Femur (tissue), 1 donor: Measurements from ENCODE around the gene GSG1.
A peak's percentile ranks its signal among the peaks of the same experiment; 100 is the strongest.

Experiments
- DNase-seq: peaks from one replicate; pipeline ENCODE4 v3.0.0-alpha.2; 2017

The GSG1 gene

DNA sequence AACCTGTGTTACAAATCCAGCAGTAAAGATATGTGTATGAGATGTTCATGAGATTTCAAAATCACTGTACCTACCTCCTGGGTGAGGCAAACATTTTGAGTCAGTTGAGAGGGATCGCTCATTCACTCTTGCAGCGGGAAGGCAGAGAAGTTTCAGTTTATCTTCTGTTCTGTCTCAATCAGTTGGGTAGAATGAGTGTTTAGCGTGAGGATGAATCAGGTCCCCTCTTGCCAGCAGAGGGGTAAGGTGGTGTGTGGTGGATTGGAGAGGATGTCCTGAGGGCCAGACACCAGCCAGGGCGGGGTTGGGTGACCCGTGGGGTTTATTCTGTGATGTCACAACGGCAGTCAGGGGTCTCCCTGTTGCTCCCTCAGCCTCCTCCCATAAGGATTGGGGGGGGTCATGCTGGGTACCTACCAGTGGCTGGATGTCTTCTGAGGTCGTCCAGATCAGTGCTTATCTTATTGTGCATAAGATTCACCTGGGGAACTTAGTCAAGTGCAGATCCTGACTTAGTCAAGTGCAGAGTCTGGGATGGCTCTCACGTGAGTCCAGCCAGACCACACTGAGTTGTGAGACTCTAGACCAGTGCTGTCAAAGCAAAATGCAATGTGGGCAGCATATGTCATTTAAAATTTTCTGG, at the start of gene GSG1:
GSG1 (minus strand) TSS at position 277 of the 643 bp plus-strand sequence; CDS start at position 122, 155 bp downstream.
- DNase-seq: no peak

DNA sequence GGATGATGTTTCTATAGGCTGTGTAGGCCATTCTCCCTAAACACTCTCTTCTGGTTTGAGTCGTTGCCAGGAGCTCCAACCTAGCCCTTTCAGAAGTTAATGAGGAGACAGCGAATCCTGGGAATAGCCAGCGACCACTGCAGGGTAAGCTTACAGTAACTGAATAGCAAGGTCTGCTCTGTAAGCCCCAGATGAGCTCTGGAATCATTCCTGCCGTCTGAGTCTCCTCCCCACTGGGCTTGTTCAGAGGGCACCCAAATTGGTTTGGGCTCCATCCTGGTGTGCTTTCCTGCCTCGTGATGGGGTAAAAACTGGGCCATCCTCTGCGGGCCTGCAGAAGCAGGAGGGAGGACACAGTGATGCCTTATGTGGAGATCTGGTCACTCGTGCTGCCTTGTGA, 49.7 kb upstream of the GSG1 start:
- DNase-seq: no peak

DNA sequence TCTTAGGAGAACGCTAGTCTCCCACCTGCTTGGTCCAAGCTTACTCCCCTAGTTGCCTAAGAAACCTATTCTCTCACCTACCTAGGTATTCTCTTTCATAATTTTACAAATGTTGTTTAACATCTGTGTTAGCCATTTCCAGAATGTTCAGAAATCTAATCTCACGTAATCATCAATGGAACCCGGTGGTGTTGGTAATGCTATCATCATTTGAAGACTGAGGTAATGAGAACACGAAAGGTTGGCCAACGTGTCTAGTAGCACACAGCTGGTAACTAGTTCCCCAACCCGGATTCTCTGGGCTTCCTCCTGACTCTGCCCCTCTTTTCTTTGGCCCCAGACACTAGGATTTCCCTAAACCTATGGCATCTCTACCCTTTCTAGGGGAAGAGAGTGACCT, 49.3 kb upstream of the GSG1 start:
- DNase-seq: no peak

DNA sequence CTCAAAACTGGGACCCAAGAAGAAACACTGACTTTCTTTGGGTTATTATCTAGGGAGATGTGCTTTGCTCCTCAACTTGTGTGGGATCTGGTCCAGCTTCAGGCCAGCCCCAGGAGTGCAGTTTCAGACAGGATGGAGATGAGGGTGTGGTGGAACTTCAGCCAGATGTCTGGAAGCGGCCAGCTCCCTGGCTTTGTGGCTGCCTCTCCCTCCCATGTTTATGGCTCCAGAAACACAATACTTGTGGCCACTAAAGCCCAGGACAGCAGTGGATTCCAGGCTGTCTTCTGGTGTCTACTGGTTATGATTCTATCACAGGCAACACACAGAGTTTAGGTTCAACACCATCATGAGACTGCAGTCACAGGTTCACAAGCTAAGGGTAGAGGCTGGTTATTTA, 48.8 kb upstream of the GSG1 start:
- peak; percentile 75 for DNase-seq

DNA sequence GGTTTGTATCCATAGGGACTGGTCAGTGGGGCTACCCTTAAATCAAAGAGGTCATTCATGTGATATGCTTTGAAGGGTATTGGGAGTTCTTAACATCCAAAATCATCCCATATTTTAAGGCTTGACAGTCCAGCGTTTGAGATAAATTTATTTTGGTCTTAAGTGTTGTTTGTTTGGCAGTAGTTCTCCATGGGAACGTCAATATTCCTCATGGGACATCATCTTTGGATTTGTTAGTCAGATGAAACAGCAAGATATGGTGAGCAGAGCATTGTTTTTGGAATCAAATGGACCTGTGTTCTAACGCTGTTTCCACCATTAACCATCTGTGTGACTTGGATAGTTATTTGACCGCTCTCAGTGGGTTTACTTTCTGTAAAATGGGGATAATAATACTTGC, 45.9 kb upstream of the GSG1 start:
- DNase-seq: no peak

DNA sequence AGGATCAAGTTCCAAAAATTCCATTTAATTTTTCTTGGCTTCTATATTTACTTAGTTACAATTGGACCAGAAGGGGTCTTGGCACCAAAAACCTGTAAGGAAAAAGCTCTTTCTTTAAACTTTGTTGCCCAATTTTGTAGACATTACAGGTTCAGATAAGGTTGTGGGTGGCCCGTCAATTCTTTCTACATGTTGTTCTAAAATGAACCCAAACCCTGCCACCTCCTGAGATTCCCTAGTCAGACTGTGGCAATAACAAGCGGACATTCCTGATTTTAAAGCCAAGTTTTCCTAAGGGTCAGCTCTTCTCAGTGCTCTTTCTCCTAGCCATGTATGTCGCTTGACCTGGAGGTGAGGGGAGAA, 45.0 kb upstream of the GSG1 start:
- DNase-seq: no peak

DNA sequence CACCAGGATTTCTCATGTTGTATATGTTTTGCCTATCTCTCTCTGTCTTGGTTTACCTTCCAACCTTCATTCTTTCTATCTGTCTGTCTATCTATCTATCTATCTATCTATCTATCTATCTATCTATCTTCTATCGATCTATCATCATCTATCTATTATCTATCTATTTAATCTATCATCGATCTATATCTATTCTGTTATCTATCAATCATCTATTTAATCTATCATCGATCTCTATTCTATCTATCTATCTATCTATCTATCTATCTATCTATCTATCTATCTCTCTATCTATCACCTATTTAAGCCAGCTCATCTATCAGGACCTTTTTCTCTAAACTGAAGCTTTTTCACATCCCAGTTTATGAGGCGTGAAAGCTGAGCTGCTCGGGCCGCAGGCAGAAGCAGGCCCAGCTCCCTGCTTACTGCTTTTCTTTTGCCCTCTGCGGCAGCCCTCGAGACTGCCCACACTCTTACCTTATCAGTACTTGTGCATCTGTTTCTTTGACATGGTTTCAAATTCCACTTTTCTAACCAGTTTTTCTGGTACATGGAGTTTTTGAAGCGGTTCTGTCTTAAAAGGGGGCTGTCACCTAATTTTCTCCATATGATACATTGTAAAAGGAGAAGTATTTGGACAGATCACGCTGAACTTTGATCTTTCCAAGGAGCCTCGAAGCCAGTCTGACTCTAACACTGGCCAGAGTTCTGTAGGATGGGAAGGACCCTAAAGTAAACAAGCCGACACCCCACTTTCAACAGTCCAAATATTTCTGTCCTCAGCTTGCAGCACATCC, 44.4 kb upstream of the GSG1 start:
- DNase-seq: no peak

DNA sequence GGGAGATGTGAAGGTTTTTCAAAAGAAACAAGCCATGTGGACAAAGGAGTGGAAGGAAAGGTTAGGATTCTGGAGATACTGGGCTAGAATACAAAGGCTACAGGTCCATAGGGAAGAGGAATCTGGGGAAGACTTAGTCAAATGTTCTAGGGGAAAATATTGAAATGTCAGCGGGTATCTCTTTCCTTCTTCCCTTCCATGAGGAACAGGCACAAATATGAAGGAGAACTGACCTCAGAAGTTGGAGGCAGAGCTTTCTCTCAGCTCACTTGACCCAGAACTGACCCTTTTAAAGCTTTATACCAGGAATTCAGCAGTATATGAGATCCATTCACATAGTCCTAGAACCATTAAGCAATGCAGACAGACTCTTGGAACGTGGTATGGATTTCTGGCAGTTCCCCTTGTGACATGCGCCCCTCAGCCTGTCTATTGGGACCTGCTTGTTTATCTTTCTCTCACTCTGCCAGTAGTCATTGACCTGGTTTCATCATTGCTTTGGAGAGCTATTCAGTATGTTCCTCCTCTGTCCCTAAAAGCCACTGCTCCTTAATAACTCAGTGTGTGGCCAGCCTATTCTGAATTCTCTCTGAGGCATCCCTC, 43.0 kb upstream of the GSG1 start:
- no peak for DNase-seq

DNA sequence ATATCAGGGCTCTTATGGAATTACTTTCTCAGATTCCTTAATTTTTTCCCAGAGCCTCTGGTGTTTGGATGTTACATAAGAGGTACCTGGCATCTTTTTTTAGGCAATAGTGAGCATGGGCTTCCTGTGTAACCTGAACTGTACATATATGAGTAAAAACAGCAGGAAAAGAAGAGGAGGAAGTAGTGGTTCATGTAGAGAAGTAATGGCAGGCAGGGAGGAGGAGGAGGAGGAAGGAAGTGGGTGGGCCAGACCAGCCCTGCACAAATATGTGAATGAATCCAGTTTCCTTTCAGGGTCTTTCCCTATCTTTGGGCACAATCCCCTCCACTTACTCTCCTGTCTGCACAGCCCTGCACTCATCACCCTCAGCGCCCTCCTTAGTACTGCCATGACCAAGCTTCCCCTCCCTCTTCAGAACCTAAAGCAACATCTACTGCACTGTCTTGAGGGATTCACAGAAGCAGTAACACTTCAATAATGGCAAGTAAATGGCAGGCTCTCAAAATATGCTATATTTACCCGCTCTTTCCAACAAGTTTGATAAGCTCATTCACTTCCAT, 40.9 kb upstream of the GSG1 start:
- DNase-seq: no peak

DNA sequence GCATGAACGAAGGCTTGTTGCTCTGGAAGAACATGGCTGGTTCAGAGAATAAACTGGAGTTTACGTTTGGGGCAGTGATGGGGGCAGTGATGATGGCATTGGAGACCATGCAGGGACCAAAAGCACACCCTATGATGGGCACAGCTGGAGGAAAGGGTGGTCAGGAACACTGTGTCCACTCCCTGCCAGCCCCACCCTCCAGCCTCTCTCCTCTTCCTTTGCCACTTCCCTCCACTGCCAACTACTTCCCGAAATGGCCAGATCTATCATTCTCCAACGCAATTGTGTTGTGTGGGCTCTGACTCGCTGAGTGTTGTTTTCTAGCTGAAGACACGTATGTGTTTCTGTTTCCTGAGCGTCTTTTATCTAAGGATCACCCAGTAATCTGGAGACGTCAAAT, 39.3 kb upstream of the GSG1 start:
- DNase-seq: no peak

DNA sequence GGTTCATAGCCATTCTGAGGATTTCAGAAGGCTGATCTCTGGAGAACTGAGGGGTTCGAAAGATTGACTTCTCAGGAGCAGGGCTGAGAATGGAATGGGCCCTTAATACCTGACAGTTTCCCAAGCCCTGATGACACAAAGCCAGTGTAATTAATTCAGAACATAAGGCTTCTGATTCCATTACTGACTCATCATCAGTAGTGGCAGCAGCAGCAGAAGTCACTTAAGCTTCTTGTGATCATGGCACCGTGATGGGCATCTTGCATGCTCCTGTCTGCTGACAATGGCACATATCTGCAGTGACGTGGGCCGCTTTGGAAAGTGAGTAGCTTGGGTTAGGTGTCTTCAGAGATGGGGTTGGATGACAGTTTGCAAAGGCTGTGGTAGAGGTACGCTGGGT, 38.2 kb upstream of the GSG1 start:
- no peak for DNase-seq

DNA sequence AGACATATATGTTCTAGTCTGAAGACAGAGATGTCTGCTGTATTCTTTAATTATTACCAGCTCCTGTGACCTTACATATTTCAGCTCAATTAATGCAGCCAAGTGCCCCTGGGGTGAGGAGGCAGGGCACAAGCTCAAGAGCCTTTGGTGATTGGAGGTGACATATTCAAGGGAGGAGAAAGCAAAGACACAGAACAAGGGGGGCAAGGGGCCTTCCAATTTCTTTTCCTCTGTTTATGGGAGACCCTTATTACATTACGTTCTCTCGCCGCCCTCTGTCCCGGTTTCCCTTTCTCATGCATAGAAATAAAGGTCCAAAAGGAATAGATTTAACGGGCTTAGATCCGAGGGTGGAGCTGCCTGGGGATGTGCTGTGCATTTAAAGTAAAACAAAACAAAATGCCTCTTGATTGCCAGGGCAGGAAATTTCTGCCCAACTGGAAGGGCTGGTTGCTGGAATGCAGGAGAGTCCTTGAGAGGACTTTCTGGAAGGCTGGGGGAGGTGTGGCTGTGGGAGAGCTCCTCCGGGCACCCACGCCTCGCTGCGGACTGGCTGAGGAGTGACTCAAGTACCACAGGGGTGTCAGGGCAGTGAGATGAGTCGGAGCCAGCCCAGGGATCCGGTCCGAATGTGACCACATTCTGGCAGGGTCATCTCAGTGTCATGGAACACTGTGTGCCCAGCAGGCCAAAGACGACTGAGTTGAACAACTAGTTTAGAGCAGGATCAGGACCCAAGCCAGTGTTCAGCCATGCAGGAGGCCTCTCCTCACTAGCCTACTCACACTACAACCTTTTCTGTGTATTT, 32.1 kb upstream of the GSG1 start:
- no peak for DNase-seq

DNA sequence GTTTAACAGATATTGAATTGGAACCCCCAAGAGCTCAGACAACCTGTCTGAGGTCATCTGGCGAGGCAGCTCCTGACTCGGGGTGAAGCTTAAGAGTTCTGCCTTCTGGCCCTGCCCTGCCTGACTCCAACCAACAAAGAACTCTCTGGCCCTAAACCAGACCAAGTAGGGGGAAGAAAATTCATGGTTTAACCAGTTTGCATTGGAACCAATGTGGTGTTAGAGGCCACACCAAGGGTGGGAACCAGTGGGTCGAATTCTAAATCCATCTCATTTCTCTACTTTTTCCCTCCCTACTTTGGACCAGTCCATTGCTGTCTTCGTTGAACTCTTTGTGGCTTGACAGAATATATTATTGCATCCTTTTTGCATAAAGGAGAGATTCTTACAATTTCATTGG, 30.4 kb upstream of the GSG1 start:
- no peak for DNase-seq

DNA sequence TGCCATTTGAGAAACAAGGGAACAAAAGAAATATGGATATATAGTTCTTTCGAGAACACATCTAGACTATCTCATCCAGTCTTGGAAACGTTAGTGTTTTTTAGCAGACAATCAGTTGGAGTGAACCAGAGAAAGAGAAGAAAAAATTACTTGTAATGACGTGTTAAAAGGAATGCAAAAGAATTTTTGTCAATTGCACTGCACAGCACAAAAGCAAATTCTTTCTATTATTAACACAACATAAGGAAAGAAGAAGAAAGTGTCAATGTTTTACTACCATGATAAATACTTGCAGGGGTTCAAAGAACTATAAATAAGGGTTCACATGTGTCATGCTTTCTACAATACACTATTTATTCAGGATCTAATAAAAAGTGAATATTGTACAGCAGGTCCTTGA, 27.5 kb upstream of the GSG1 start:
- no peak for DNase-seq

DNA sequence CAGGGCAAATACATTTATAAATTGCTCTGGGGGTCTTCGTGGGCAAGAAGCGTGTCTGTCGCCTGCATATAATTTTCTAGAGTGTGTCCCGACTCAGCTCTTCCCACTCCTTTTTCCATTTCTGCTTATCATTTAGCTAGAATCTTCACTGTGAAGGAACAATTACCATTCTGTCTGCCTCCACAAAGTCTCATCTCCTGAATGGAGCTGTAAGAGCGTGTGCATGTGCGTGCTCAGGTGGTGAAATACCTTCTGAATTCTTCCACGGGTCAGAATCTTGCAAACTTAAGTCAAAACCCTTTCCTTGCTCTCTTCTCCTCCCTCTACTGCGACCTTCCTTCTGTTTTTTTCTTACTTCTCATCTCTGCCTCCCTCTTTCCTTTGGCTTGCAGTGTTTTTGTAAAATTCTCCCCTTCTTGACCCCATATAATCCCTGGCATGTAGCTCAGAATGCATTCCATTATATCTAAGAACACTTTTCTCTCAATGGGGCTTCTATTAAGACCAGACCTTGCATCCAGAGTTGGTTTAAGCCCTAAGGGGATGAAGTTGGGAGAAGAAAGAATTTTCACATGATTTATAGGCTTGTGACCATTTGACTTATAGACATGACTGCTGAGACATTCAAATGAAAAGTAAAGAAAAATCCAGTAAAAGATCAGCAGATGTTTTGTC, 25.0 kb upstream of the GSG1 start:
- DNase-seq: no peak

DNA sequence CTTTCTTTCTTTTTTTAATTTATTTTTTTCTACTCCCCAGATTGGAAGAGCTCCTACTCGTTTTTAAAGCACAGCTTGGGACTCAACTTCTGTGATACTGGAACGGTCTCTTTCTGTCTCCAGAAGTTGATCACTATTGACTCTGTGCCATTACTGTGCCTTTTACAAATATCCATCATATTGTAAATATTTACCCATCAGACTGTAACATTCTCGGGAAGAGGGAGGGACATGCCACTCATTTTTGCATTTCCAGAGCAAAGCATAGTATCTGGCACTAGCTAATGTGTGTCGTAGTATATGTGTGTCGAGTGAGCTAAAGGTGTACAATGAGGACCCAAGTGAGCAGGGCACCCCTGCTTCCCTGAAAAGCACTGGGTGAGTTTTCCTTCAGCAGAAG, 24.0 kb upstream of the GSG1 start:
- DNase-seq: no peak

DNA sequence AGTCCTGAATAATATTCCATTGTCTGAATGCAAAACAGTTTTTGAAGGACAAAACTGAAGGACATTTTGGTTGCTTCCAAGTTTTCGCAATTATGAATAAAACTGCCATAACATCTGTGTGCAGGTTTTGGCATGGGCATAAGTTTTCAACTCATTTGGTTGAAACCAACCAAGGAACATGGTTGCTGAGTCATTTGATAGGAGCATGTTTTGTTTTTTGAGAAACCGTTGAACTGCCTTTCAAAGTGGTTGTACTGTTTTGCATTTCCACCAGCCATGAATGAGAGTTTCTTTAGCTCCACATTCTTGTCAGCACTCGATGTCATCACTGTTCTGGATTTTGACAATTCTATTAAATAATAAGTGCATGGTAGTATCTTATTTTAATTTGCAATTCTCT, 23.0 kb upstream of the GSG1 start:
- no peak for DNase-seq

DNA sequence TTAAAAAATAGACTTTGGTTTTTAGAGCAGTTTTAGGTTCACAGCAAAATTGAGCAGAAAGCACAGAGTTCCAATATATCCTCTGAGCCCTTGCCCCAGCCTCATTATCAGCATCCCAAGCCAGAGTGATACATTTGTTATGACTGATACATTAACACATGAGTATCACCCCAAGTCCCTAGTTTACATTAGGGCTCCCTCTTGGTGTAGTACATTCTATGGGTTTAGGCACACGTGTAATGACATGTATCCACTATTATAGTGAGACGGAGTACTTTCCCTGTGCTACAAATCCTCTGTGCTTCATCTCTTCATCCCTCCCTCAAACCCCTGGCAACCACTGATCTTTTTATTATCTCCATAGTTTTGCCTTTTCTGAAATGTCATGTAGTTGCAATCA, 22.5 kb upstream of the GSG1 start:
- no peak for DNase-seq

DNA sequence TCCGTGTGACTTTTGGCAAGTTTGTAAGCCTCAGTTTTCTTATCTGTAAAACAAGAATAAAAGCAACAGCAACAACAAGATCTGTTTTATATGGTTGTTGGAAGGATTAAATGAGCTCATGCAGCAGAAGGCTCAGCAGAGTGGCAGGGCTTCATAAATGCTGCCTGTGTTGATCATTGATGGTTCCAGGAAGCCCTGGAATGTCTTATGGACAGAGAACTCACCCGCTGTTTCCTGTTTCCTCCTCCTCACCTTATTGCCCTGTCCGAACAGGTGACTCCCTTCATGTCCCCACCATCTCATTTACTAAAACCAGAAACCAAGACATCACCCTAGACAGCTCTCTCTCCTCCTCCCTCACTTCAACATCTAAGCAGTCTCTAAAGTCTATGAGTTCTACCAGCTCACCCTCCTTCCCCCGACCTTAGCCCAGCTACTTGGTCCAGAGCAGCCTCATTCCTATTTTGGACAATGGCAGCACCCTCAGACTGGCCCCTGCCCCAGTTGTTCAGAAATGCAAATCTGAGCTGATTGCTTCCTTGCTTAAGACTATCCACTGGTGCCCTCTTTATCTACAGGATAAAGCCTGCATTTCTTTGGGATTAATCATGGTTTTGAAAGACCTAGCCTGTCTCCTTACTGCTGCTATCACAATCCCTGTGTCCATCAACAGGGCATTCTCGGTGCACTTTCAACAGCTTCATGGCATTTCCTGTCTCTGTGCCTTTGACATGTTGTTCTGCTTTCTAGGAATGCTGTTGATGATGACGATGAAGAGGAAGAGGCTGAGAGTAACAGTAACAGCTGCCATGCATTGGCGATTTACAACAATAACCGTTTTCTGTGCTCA, 21.4 kb upstream of the GSG1 start:
- no peak for DNase-seq

DNA sequence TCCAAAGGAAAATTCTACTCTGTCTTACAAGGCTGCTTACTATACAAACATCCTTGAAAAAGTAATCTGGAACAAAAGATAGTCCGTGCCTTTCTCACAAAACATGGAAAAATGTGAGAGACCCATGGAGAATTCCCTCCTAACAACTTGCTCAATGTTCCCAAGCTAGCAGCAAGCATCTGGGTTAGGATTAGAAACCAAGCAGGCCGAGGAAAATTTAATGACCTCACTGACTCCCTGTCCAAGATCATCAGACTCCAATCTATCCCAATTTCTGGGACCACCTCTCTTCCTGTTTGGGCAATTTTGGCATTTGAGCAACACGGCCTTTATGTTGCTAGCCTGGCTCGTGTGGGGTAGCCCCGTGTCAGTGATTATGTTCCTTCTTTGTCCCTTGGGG, 18.1 kb upstream of the GSG1 start:
- DNase-seq: no peak

DNA sequence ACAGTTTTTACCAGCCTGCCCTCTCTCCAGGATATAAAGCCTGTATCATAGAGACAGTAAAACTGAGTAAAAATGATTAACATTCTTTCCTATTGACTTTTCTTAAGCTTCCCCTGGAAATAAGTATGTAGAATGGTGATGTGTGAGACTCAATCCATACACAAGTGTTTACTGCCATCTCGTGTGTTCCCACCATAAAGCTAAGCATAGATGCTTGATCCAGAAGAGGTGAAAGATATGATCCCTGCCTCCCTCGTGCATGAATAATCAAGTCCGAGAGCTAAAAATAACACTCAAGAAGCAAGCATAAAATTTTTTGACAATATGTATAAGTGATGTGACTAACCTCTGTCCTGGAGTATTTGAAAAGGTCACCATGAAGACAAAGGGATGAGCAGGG, 16.9 kb upstream of the GSG1 start:
- DNase-seq: no peak

DNA sequence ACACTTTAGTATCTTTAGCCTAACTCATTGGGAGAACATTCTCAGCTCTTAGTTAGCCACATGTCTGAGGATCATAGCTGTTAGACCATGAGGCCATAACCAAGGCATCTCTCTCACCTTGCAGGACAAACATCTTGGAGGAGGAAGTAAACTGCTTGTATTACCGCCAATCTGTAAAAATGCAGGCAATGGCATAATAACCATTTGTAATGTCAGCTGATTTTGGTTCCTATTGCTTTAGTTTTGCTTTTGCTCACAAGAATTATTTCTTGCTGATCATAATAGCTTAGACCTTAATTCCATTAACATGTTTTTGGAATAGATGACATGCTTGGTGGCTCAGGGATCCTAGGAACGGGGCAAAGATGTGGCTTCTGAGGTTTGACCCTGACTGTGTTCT, 16.4 kb upstream of the GSG1 start:
- no peak for DNase-seq
